Smooth muscle cell (in vitro differentiated cells): ENCODE results near the gene OPRM1. TPM values are rescaled to one million over a fixed set of nuclear protein-coding genes. Genes with fewer than 3 reads are reported as not detected.

Experiments
- DNase-seq: peaks from one replicate; lab custom pipeline; 2025; ENCODE audit not compliant: unreplicated experiment; lab: John Stamatoyannopoulos, UW
- H2AFZ ChIP-seq: fragments of 200-600 bp; sonication (generic); 2 replicates; pipeline ENCODE4 v1.6.0; 2016; ENCODE audit warnings: antibody characterized with exemption, low read depth, mild to moderate bottlenecking
- H3F3A ChIP-seq: fragments of 200-600 bp; sonication (generic); 2 replicates; pipeline ENCODE4 v1.6.0; 2017; ENCODE audit warnings: antibody characterized with exemption, low read depth
- H3K27ac ChIP-seq: fragments of 200-600 bp; sonication (generic); 2 replicates; pipeline ENCODE4 v1.5.1; 2016; ENCODE audit warnings: low read depth, mild to moderate bottlenecking
- H3K27me3 ChIP-seq: fragments of 200-600 bp; sonication (generic); 2 replicates; pipeline ENCODE4 v1.6.1; 2016; ENCODE audit warnings: low read depth, mild to moderate bottlenecking
- H3K36me3 ChIP-seq: fragments of 200-600 bp; sonication (generic); 2 replicates; pipeline ENCODE4 v1.5.1; 2016; ENCODE audit warnings: low read depth
- H3K4me1 ChIP-seq: fragments of 200-600 bp; sonication (generic); 2 replicates; pipeline ENCODE4 v1.5.1; 2016; ENCODE audit warnings: low read depth
- H3K4me2 ChIP-seq: fragments of 200-600 bp; sonication (generic); 2 replicates; pipeline ENCODE4 v1.6.0; 2016; ENCODE audit warnings: mild to moderate bottlenecking
- H3K4me3 ChIP-seq: fragments of 200-600 bp; sonication (generic); 2 replicates; pipeline ENCODE4 v1.5.1; 2016; ENCODE audit warnings: mild to moderate bottlenecking
- H3K79me2 ChIP-seq: fragments of 200-600 bp; sonication (generic); 2 replicates; pipeline ENCODE4 v1.6.0; 2016; ENCODE audit warnings: low read depth, mild to moderate bottlenecking
- H3K9ac ChIP-seq: fragments of 200-600 bp; sonication (generic); 2 replicates; pipeline ENCODE4 v1.6.0; 2016; ENCODE audit warnings: low read depth
- H3K9me3 ChIP-seq: fragments of 200-600 bp; sonication (generic); replicated peaks from 2 replicates; pipeline ENCODE4 v1.5.1; 2016; ENCODE audit warnings: low read depth
- H4K20me1 ChIP-seq: fragments of 200-600 bp; sonication (generic); 2 replicates; pipeline ENCODE4 v1.6.0; 2016; ENCODE audit warnings: low read depth
- CTCF ChIP-seq: fragments of 200-600 bp; sonication (generic); IDR thresholded peaks from 2 replicates; pipeline ENCODE4 v1.5.1; 2017; ENCODE audit warnings: borderline replicate concordance, mild to moderate bottlenecking, antibody characterized with exemption; ENCODE audit not compliant: insufficient read depth, poor library complexity, severe bottlenecking
- WGBS: methylation state at CpG from one replicate; pipeline ENCODE4 v1.1.7; 2016; ENCODE audit warnings: low lambda C conversion rate; 5-methylcytosine and 5-hydroxymethylcytosine counted together
- polyA plus RNA-seq: library from polyadenylated mRNA; unstranded; fragments of >200 nt; fragmentation: Nextera tagmentation; extraction: Ambion mirVana; gene quantifications from 2 replicates; pipeline ENCODE4 v1.2.1, GENCODE V29; 2016
- total RNA-seq: library from RNA; depleted of rRNA; stranded (reverse); fragments of >200 nt; gene quantifications from 2 replicates; pipeline ENCODE4 v1.2.3, GENCODE V29; 2014

Gene OPRM1
- total and polyA plus RNA-seq, 2 experiments from 2014 or later: not detected

GRCh38 chr6:154206141-154206540 is 167.1 kb downstream of the OPRM1 start:
- Histone ChIP-seq H3K36me3 (no peaks in the 10 kb centered on the region), H3K4me1 (no peaks in the 10 kb centered on the region), H3F3A (no peaks in the 10 kb centered on the region), H3K4me3 (no peak overlapping the region), H3K27ac (no peak overlapping the region), H3K9ac (no peak overlapping the region), H3K27me3 (no peaks in the 10 kb centered on the region), H2AFZ (no peak overlapping the region), H3K79me2 (no peaks in the 10 kb centered on the region), H3K9me3 (no peaks in the 10 kb centered on the region), H3K4me2 (no peak overlapping the region), H4K20me1 (no peaks in the 10 kb centered on the region)
- DNase-seq: no peak
- no peak for TF ChIP-seq CTCF
- WGBS: 88% methylated on average over 2 of the region's 2 CpGs

GRCh38 chr6:154206996-154207395 is 168.0 kb downstream of the OPRM1 start:
- H3K9me3 ChIP-seq: no peaks in the 10 kb centered on the region
- H2AFZ ChIP-seq: no peak overlapping the region
- H3K4me3 ChIP-seq: no peak overlapping the region
- H3K27me3 ChIP-seq: no peaks in the 10 kb centered on the region
- TF ChIP-seq CTCF: no peak
- H3F3A ChIP-seq: no peaks in the 10 kb centered on the region
- H3K79me2 ChIP-seq: no peaks in the 10 kb centered on the region
- H3K9ac ChIP-seq: no peak overlapping the region
- H3K27ac ChIP-seq: no peak overlapping the region
- no peaks in the 10 kb centered on the region for H3K4me1 ChIP-seq
- no peak for DNase-seq
- 69% methylated on average over 4 of the region's 4 CpGs for WGBS
- H3K36me3 ChIP-seq: no peaks in the 10 kb centered on the region
- H4K20me1 ChIP-seq: no peaks in the 10 kb centered on the region
- H3K4me2 ChIP-seq: no peak overlapping the region

- Histone ChIP-seq H3K79me2 (no peaks in the 10 kb centered on the region), H3K36me3 (no peaks in the 10 kb centered on the region), H3K9ac (no peak overlapping the region), H3K4me2 (no peak overlapping the region), H3K27me3 (no peaks in the 10 kb centered on the region), H2AFZ (no peak overlapping the region), H4K20me1 (no peaks in the 10 kb centered on the region), H3K4me1 (no peaks in the 10 kb centered on the region), H3K9me3 (no peaks in the 10 kb centered on the region), H3K4me3 (no peak overlapping the region), H3K27ac (no peak overlapping the region), H3F3A (no peaks in the 10 kb centered on the region)
- 94% methylated on average over 3 of the region's 3 CpGs for WGBS
- no peak for DNase-seq
- no peak for TF ChIP-seq CTCF
Observed at GRCh38 chr6:154209555-154209954, 170.5 kb downstream of the OPRM1 start.

DNA sequence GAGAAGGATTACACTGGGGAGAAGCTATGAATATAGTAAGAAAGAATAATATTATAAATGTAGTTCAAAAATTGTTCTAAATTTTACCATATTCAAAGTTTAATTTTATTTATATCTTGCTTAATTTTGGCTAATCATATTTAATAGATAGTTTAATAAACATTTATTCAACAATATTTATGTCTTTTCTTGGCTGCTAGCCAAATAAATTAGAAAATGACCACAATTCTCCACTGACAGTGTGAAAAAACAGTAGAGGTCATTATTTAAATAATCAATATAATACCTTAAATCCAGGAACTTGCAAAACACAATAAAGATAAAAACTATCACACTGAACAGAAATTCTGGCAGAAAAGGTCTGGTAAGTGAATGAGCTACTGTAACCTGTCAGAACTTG is 171.6 kb downstream of the OPRM1 start:
- no peak for DNase-seq
- no peak overlapping the region for H3K4me3 ChIP-seq
- no peak overlapping the region for H3K27ac ChIP-seq
- H4K20me1 ChIP-seq: no peaks in the 10 kb centered on the region
- H3F3A ChIP-seq: no peaks in the 10 kb centered on the region
- no peaks in the 10 kb centered on the region for H3K79me2 ChIP-seq
- no peaks in the 10 kb centered on the region for H3K36me3 ChIP-seq
- H2AFZ ChIP-seq: no peak overlapping the region
- no peak for TF ChIP-seq CTCF
- no peaks in the 10 kb centered on the region for H3K9me3 ChIP-seq
- no peaks in the 10 kb centered on the region for H3K27me3 ChIP-seq
- no peak overlapping the region for H3K4me2 ChIP-seq
- H3K9ac ChIP-seq: no peak overlapping the region
- H3K4me1 ChIP-seq: no peaks in the 10 kb centered on the region
